CD4-positive, alpha-beta T cell treated with Interleukin-6 at 100 ng/mL for 8 hours (primary cell): ENCODE results near the gene PPFIBP2.
"Not testable (repeated sequence)": the region's sequence is repeated elsewhere in the genome, so short reads cannot be mapped to it uniquely, and the experiment has no call there.

ENCODE experiments used
- DNase-seq: peaks from one replicate; pipeline ENCODE4 v3.0.0-alpha.2; 2020; ENCODE audit warnings: mixed read lengths, low spot score

Gene PPFIBP2

GRCh38 chr11:7499081-7499480 lies 14.7 kb upstream of the PPFIBP2 start:
- DNase-seq, result no peak

- no peak for DNase-seq
Observed at GRCh38 chr11:7500251-7500650, 13.5 kb upstream of the PPFIBP2 start.

GRCh38 chr11:7501251-7501650 lies 12.5 kb upstream of the PPFIBP2 start:
- DNase-seq, result no peak

DNA sequence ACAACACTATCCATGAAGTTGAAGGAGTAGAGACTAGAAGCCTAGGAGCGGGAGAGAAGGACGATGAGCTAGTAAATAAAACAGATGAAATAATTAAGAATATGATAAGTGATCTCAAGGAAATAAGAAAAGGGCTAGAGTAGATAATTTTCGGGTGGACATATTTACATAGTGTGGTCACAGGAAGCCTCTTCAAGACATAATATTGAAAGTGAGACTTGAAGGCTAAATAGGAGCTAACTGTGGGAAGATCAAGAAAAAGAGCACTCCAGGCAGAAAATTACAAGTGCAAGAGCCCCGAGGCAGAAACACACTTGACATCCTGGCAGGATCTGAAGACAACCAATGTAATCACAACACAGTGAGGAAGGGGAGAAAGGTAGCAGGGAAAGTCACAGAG lies 11.9 kb upstream of the PPFIBP2 start:
- no peak for DNase-seq

DNA sequence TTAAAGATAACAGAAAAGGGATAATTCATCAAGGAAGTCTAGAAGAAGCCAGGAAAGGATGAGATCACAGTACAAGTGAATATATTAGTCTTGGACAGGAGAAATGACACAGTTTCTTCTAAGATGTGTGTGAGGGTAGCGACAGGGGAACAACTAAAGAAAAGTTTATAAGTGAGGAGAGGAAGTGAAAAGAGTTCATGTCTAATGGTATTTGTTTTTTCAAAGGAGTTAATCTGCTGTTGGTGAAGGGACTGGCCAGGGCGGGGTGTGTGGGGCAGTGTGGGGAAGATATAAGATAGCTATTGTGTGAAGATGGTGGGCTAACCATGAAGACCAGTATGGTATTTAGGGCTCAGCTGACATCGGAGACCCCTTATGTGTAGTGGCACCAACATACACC lies 7.6 kb upstream of the PPFIBP2 start:
- no peak for DNase-seq

DNA sequence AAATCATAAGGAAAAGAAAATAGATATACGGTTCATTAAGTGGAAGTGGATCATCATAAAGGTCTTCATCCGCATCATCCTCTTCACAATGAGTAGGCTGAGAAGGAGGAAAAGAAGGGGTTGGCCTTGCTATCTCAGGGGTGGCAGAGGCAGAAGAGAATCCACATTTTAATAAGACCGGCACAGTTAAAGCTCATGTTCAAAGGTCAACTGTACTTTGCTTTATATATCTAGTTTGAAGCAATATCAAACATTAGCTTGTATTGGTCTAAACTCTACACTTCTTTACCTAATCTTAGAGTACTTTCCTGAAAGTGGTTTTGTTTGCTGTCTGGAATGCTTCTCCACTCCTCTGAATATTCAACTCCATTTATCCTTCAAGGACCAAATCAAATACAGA lies 5.7 kb upstream of the PPFIBP2 start:
- no peak for DNase-seq

DNA sequence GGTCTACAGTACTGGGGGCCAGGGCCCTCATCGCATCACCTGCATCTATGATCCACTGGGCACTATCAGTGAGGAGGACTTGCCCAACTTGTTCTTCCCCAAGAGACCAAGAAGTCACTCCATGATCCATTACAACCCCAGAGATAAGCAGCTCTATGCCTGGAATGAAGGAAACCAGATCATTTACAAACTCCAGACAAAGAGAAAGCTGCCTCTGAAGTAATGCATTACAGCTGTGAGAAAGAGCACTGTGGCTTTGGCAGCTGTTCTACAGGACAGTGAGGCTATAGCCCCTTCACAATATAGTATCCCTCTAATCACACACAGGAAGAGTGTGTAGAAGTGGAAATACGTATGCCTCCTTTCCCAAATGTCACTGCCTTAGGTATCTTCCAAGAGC lies 3.8 kb upstream of the PPFIBP2 start:
- no peak for DNase-seq

GRCh38 chr11:7511401-7511800 lies 2.4 kb upstream of the PPFIBP2 start:
- DNase-seq, result no peak

- DNase-seq, result no peak
Observed at GRCh38 chr11:7512525-7513233, 1.1 kb upstream of the PPFIBP2 start.

DNA sequence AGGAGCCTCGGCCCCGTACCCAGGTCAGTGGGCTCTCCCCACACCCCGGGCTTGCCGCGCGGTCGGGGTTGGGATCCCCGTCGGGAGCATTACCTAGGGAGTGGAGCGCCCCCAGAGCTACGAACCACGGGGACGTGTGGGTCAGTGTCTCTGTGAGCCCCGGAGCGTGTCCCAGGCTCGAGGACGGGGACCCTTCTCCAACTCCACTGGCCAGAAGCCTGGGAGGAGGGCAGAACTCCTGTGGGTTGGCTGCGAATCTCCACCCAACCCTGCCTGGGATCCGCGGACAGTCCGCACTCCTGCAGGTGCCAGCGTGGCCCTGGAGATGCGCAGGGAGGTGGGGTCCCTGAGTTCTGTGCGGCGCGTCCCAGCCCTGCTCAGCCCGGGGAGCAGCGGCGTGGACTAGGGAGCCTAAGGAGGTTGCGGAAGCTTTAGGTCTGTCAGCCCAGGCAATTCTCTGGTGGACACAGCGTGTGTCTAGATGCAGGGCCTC lies 346 bp downstream of the PPFIBP2 start:
- DNase-seq, result no peak

DNA sequence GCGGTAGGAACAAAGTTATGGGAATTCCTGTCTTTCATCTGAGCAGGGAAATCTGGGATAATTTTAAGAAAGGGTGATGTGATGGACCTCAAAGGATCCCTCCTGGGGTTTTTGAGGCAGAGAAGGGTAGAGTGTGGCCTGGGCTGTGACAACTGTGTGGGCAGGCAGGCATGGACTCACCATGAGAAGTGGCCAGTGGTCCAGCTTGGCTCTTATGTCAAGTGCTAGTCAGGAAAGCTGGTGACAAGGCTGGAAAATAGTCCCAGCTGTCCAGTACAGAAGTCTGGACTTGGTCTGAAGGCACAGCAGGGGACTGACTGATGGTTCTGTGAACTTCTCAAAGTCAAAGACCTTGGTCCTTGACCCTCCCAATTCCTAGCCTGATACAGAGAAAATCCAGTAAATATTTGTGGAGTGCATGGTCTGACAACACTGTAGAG lies 1.7 kb downstream of the PPFIBP2 start:
- no peak for DNase-seq

DNA sequence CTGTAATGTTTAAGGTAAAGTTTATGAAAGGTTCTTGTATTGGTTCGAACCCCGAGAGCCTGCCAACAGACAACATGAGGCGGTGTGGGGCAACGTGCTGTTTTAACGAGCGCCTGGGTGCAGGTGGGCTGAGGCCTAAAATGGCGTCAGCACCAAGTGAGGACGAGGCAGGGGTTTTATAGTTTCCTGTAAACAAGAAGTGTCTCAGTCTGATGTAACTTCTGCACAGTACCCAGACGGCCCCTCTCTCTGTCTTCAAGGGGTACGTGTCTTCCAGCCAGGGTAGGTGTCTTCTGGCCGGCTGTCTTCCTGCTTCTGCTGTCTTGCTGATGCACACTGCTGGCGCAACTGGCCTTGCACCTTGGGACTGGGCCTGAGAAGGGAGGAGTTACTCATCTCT lies 2.7 kb downstream of the PPFIBP2 start:
- no peak for DNase-seq

DNA sequence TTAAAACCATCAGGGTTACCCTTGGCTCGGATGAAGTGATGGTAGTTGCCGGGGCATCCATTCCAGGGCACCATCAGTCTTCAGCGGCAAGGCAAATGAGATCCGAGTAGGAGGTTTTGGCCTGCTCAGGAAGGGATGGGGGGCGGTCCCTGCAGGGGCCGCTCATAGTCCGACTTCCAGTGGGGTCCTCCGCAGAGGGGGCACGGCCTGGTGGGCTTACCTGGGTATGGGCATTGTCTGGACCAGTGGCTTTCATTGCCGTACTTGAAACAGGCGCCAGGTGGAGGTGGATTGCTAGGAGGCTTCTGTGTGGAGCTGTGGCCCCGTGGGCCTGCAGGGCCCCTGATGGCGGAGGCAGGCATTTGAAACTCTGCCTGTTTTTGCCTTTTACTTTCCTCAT lies 3.9 kb downstream of the PPFIBP2 start:
- DNase-seq, result not testable (repeated sequence)

DNA sequence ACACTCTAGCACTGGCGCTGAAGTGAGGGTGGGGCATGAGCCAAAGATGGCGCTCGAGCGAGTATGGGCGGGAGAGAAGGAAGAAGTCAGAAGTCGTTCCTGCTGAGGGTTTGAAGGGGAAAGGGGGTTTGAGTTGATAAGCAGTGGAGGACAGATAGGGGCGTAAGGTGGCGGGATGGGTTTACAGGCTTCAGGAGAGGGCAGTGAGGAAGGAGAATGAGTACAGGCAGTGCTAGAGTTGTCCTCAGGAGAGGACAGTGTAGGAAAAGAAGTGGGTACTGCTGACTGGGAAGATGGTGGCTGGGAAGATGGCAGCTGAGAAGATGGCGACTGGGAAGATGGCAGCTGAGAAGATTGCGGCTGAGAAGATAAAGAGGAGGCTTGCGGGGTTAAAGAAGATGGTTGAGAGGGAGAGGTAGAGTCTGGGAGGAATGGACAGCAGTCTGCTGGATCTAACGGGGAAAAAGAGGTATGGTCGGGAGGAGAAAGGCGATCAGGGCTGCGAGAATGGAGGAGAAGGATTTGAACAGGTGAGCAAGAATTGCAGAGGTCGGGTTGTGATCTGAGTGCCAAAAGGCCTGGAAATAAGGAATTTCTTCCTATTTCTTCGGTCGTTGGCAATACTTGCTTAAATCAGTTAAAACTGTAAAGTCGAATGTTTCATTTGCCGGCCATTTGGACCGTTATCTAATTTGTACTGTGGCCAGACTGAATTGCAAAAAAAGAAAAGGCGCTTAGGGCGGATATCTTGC lies 5.2 kb downstream of the PPFIBP2 start:
- DNase-seq, result no peak

GRCh38 chr11:7520011-7520942 lies 6.5 kb downstream of the PPFIBP2 start:
- DNase-seq, result no peak

- no peak for DNase-seq
Observed at GRCh38 chr11:7520981-7521487, 7.2 kb downstream of the PPFIBP2 start.

DNA sequence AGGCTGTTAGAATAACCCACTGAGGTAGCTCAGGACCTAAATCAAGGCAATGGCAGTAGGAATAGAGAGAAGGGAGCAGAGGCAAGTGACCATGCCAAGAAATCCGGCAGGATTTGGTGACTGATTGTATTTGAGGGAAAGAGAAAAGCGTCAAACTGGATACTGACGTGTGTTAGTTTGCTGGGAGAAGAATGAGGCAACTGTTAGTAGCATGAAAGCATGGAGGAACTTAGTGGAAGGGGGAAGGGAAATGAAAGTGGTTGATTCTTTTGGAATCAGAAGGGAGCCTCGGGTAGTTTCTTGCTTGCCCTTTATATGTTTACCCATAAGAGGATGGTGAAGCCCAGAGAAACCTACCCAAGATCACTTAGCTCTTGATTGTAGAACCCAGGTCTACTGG lies 8.3 kb downstream of the PPFIBP2 start:
- no peak for DNase-seq

DNA sequence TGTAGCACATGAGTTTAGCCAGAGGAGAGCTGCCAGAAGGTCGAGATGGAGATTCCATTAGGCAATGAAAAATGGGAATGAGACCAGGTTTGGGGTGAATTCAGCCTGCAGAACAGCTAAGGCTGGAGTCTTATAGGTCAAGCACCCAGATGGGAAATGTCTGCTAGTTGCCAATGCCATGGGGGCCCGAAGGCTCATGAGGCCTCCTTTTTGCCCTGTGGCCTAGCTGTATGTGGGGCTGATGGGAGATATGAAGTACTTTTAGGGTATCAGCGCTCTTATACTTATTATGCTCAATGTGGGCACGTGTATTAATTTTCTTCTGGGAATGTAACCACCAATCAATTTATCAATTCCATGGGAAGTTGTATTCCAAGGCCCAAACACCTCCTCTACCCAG lies 8.7 kb downstream of the PPFIBP2 start:
- DNase-seq, result no peak

GRCh38 chr11:7523416-7524210 lies 9.8 kb downstream of the PPFIBP2 start:
- no peak for DNase-seq

GRCh38 chr11:7524462-7525235 lies 10.8 kb downstream of the PPFIBP2 start:
- DNase-seq, result no peak

DNA sequence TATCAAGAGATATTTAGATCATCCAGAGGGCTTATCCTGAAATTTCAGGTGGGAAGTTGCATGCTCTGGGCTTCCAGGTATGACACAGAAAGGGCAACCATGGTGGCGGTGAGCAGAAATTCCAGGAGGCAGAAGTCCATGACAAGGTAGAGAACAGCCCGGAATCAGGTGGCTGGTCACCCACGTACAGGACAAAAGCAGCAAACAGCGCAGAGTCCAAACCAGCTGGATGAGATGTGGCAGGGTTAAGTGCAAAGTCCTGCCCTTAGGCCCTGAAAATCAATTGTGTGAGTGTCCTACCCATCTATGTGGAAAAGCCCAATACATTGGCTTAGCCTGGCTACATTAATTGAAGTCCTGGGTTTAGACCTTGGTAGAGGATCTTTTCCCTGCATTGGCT lies 11.6 kb downstream of the PPFIBP2 start:
- DNase-seq, result no peak
